Liver (tissue), 9 donors: ENCODE results near the gene MRPL51. TPM values are rescaled to one million over a fixed set of nuclear protein-coding genes. Genes with fewer than 3 reads are reported as not detected.

Source experiments
- DNase-seq: peaks from one replicate; pipeline ENCODE4 v3.0.0-alpha.2; 2017; ENCODE audit warnings: low spot score
- H3K27ac ChIP-seq, 2 donors: one replicate each; pipeline ENCODE4 v1.7.0; 2013; ENCODE audit warnings: inconsistent platforms in 2 of 2, low read length in 2 of 2, control low read depth in 1 of 2, low read depth in 1 of 2, mild to moderate bottlenecking in 1 of 2
- H3K27me3 ChIP-seq, 4 donors: one replicate each; pipeline versions ENCODE4 v1.6.1 to v1.7.0; 2013; ENCODE audit warnings: low read length in 3 of 4, inconsistent platforms in 1 of 4, mild to moderate bottlenecking in 1 of 4, moderate library complexity in 1 of 4; ENCODE audit not compliant: control insufficient read depth in 4 of 4, insufficient read depth in 4 of 4
- H3K36me3 ChIP-seq, 4 donors: one replicate each; pipeline versions ENCODE4 v1.6.1 to v1.7.0; 2013; ENCODE audit warnings: low read length in 3 of 4, mild to moderate bottlenecking in 3 of 4, low read depth in 1 of 4, moderate library complexity in 1 of 4; ENCODE audit not compliant: control insufficient read depth in 4 of 4, insufficient read depth in 3 of 4
- H3K4me1 ChIP-seq, 4 donors: one replicate each; pipeline versions ENCODE4 v1.6.1 to v1.7.0; 2013; ENCODE audit warnings: low read length in 3 of 4, mild to moderate bottlenecking in 3 of 4, moderate library complexity in 1 of 4; ENCODE audit not compliant: control insufficient read depth in 4 of 4, insufficient read depth in 4 of 4
- H3K4me3 ChIP-seq, 3 donors: one replicate each; pipeline versions ENCODE4 v1.6.1 to v1.7.0; 2013; ENCODE audit warnings: low read length in 3 of 3, control low read depth in 1 of 3, low read depth in 1 of 3, mild to moderate bottlenecking in 1 of 3
- H3K9ac ChIP-seq, 2 donors: one replicate each; pipeline ENCODE4 v1.7.0; 2013; ENCODE audit warnings: low read length in 2 of 2, mild to moderate bottlenecking in 2 of 2, moderate library complexity in 2 of 2, control low read depth in 1 of 2, low read depth in 1 of 2
- H3K9me3 ChIP-seq, 4 donors: one replicate each; pipeline versions ENCODE4 v1.6.1 to v1.7.0; 2013; ENCODE audit warnings: low read length in 3 of 4; ENCODE audit not compliant: control insufficient read depth in 4 of 4
- ATF3 ChIP-seq: IDR thresholded peaks from 2 replicates; pipeline ENCODE4 v1.6.1; 2016; ENCODE audit warnings: antibody characterized with exemption
- CTCF ChIP-seq: fragments of 150-350 bp; IDR thresholded peaks from 2 replicates; pipeline ENCODE4 v1.5.1; 2017; ENCODE audit warnings: improper control_type of control experiment, low read depth, low read length; ENCODE audit not compliant: missing input control
- EGR1 ChIP-seq, 2 donors: IDR thresholded peaks; 2 replicates each; pipeline ENCODE4 v1.6.1; 2016 to 2018; ENCODE audit warnings: antibody characterized with exemption in 2 of 2, low read depth in 2 of 2
- FOXA1 ChIP-seq: IDR thresholded peaks from 2 replicates; pipeline ENCODE4 v1.6.1; 2016; ENCODE audit warnings: antibody characterized with exemption
- FOXA2 ChIP-seq: IDR thresholded peaks from 2 replicates; pipeline ENCODE4 v1.6.1; 2016; ENCODE audit warnings: antibody characterized with exemption
- GABPA ChIP-seq, 2 donors: IDR thresholded peaks in 1 of 2; conservative IDR thresholded peaks in 1 of 2; 2 replicates each; pipeline ENCODE4 v1.6.1; 2016; ENCODE audit warnings: antibody characterized with exemption in 2 of 2, mild to moderate bottlenecking in 1 of 2, moderate library complexity in 1 of 2
- HNF4A ChIP-seq, 2 donors: conservative IDR thresholded peaks; 2 replicates each; pipeline ENCODE4 v1.6.1; 2016; ENCODE audit warnings: antibody characterized with exemption in 2 of 2, mild to moderate bottlenecking in 2 of 2
- HNF4G ChIP-seq: IDR thresholded peaks from 2 replicates; pipeline ENCODE4 v1.6.1; 2016; ENCODE audit warnings: antibody characterized with exemption
- JUND ChIP-seq, 2 donors: IDR thresholded peaks; 2 replicates each; pipeline ENCODE4 v1.6.1; 2016; ENCODE audit warnings: antibody characterized with exemption in 2 of 2
- NR2F2 ChIP-seq: IDR thresholded peaks from 2 replicates; pipeline ENCODE4 v1.6.1; 2016; ENCODE audit warnings: antibody characterized with exemption
- RAD21 ChIP-seq, 2 donors: IDR thresholded peaks; 2 replicates each; pipeline ENCODE4 v1.6.1; 2016; ENCODE audit warnings: antibody characterized with exemption in 2 of 2, mild to moderate bottlenecking in 2 of 2
- RXRA ChIP-seq, 2 donors: IDR thresholded peaks; 2 replicates each; pipeline ENCODE4 v1.6.1; 2017 to 2018; ENCODE audit warnings: antibody characterized with exemption in 2 of 2, mild to moderate bottlenecking in 1 of 2
- SP1 ChIP-seq: IDR thresholded peaks from 2 replicates; pipeline ENCODE4 v1.6.1; 2018; ENCODE audit warnings: antibody characterized with exemption, mild to moderate bottlenecking
- TAF1 ChIP-seq: conservative IDR thresholded peaks from 2 replicates; pipeline ENCODE4 v1.6.1; 2016; ENCODE audit warnings: antibody characterized with exemption, mild to moderate bottlenecking
- YY1 ChIP-seq: IDR thresholded peaks from 2 replicates; pipeline ENCODE4 v1.6.1; 2016; ENCODE audit warnings: antibody characterized with exemption, mild to moderate bottlenecking
- ZBTB33 ChIP-seq: IDR thresholded peaks from 2 replicates; pipeline ENCODE4 v1.6.1; 2016; ENCODE audit warnings: antibody characterized with exemption
- WGBS: extraction: QIAGEN DNeasy Blood & Tissue Kit; methylation state at CpG from one replicate; pipeline ENCODE4 v1.1.7; 2013; 5-methylcytosine and 5-hydroxymethylcytosine counted together
- polyA plus RNA-seq, 2 donors: library from polyadenylated mRNA; stranded (reverse) in 1 of 2; unstranded in 1 of 2; fragments of 200-250 nt in 1 of 2; fragments of >200 nt in 1 of 2; fragmentation: Nextera tagmentation in 1 of 2; extraction: Ambion mirVana in 1 of 2; gene quantifications; one replicate each; pipeline versions ENCODE4 v1.2.1 to v1.2.3, GENCODE V29; 2013 to 2015
- total RNA-seq, 2 donors: library from RNA; depleted of rRNA; stranded (reverse); fragments of >200 nt; gene quantifications; one replicate each; pipeline ENCODE4 v1.2.3, GENCODE V29; 2014
- TF ChIP-seq, protein P1 (sequence below): IDR thresholded peaks from 2 replicates; pipeline ENCODE4 v1.6.1; 2016; ENCODE audit warnings: antibody characterized with exemption, mild to moderate bottlenecking
- donor health status: healthy.
- donor health status: healthy.
- donor health status: healthy.
- donor health status: healthy.
- donor health status: healthy.

Gene MRPL51
- total and polyA plus RNA-seq, 4 donors = 37.6 to 163 (median 48.0) TPM

GRCh38 chr12:6523708-6524107 is 30.6 kb upstream of the MRPL51 start (continued):
- TF ChIP-seq ZBTB33 = no peak
- TF ChIP-seq HNF4G = no peak
- no peak for TF ChIP-seq CTCF
- no peak for TF ChIP-seq FOXA2
- no peak for TF ChIP-seq NR2F2

DNA sequence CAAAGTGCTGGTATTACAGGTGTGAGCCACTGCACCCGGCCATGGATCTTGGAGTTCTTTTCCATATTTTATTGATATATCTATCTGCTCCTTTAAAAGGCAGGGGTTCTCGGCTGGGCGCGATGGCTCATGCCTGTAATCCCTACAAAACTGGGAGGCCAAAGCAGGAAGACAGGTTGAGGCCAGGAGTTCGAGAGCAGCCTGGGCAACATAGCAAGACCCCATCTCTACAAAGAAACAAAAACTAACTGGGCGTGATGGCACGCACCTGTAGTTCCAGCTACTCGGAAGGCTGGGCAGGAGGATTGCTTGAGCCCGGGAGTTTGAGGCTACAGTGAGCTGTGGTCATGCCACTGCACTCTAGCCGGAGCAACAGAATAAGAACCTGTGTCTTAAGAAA is 29.1 kb upstream of the MRPL51 start:
- 82% methylated on average over 10 of the region's 10 CpGs for whole genome bisulfite sequencing
- Histone ChIP-seq H3K27ac (no peak overlapping the region), H3K27me3 (no peaks in the 10 kb centered on the region), H3K4me3 (no peak overlapping the region), H3K4me1 (no peaks in the 10 kb centered on the region), H3K9me3 (no peaks in the 10 kb centered on the region), H3K36me3 (peaks cover 16 to 75% (median 58%) of the 10 kb centered on the region in 4 donors), H3K9ac (no peak overlapping the region)
- no peak for TF ChIP-seq SP1
- no peak for TF ChIP-seq HNF4G
- TF ChIP-seq GABPA (IDR thresholded peaks at IDR 0.05 in 1 of 2, conservative IDR thresholded peaks at IDR 0.05 in 1 of 2) = no peak
- TF ChIP-seq FOXA2 = no peak
- no peak for TF ChIP-seq FOXA1
- no peak for TF ChIP-seq ZBTB33
- TF ChIP-seq NR2F2 = no peak
- TF ChIP-seq, protein P1, sequence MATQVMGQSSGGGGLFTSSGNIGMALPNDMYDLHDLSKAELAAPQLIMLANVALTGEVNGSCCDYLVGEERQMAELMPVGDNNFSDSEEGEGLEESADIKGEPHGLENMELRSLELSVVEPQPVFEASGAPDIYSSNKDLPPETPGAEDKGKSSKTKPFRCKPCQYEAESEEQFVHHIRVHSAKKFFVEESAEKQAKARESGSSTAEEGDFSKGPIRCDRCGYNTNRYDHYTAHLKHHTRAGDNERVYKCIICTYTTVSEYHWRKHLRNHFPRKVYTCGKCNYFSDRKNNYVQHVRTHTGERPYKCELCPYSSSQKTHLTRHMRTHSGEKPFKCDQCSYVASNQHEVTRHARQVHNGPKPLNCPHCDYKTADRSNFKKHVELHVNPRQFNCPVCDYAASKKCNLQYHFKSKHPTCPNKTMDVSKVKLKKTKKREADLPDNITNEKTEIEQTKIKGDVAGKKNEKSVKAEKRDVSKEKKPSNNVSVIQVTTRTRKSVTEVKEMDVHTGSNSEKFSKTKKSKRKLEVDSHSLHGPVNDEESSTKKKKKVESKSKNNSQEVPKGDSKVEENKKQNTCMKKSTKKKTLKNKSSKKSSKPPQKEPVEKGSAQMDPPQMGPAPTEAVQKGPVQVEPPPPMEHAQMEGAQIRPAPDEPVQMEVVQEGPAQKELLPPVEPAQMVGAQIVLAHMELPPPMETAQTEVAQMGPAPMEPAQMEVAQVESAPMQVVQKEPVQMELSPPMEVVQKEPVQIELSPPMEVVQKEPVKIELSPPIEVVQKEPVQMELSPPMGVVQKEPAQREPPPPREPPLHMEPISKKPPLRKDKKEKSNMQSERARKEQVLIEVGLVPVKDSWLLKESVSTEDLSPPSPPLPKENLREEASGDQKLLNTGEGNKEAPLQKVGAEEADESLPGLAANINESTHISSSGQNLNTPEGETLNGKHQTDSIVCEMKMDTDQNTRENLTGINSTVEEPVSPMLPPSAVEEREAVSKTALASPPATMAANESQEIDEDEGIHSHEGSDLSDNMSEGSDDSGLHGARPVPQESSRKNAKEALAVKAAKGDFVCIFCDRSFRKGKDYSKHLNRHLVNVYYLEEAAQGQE = no peak
- TF ChIP-seq EGR1 (IDR thresholded peaks at IDR 0.05; ENCODE audit: low read depth in 2 of 2) = no peak
- no peak for TF ChIP-seq RAD21 (IDR thresholded peaks at IDR 0.05)
- TF ChIP-seq CTCF = no peak
- TF ChIP-seq ATF3 = no peak
- TF ChIP-seq JUND (IDR thresholded peaks at IDR 0.05) = no peak
- TF ChIP-seq HNF4A (conservative IDR thresholded peaks at IDR 0.05) = no peak
- no peak for TF ChIP-seq YY1
- TF ChIP-seq TAF1 = no peak
- no peak for TF ChIP-seq RXRA (IDR thresholded peaks at IDR 0.05)
- no peak for DNase-seq
